Neural progenitor cell (in vitro differentiated cells): ENCODE results near the gene GALNT2. TPM values are rescaled to one million over a fixed set of nuclear protein-coding genes. Genes with fewer than 3 reads are reported as not detected.

ENCODE experiments used
- DNase-seq: peaks from one replicate; pipeline ENCODE4 v3.0.0-alpha.2; 2016; ENCODE audit warnings: low spot score
- H2AFZ ChIP-seq: fragments of 200-600 bp; sonication (generic); replicated peaks from 2 replicates; pipeline ENCODE4 v1.6.1; 2016; ENCODE audit warnings: antibody characterized with exemption
- H3F3A ChIP-seq: fragments of 200-600 bp; sonication (generic); 2 replicates; pipeline ENCODE4 v1.6.1; 2016; ENCODE audit warnings: antibody characterized with exemption, low read depth
- H3K27ac ChIP-seq: fragments of 200-600 bp; sonication (generic); 2 replicates; pipeline ENCODE4 v1.5.1; 2016; ENCODE audit warnings: mild to moderate bottlenecking
- H3K27me3 ChIP-seq: fragments of 200-600 bp; sonication (generic); 2 replicates; pipeline ENCODE4 v1.6.1; 2016; ENCODE audit warnings: mild to moderate bottlenecking, moderate library complexity
- H3K36me3 ChIP-seq: fragments of 200-600 bp; sonication (generic); 2 replicates; pipeline ENCODE4 v1.5.1; 2016
- H3K4me1 ChIP-seq: fragments of 200-600 bp; sonication (generic); 2 replicates; pipeline ENCODE4 v1.6.1; 2016; ENCODE audit warnings: mixed run types
- H3K4me2 ChIP-seq: fragments of 200-600 bp; sonication (generic); 2 replicates; pipeline ENCODE4 v1.6.1; 2016
- H3K4me3 ChIP-seq: fragments of 200-600 bp; sonication (generic); 2 replicates; pipeline ENCODE4 v1.5.1; 2016
- H3K79me2 ChIP-seq: fragments of 200-600 bp; sonication (generic); 2 replicates; pipeline ENCODE4 v1.6.1; 2016; ENCODE audit warnings: low read depth
- H3K9ac ChIP-seq: fragments of 200-600 bp; sonication (generic); 2 replicates; pipeline ENCODE4 v1.6.1; 2016
- H3K9me3 ChIP-seq: fragments of 200-600 bp; sonication (generic); 2 replicates; pipeline ENCODE4 v1.5.1; 2016; ENCODE audit warnings: low read depth
- H4K20me1 ChIP-seq: fragments of 200-600 bp; sonication (generic); 2 replicates; pipeline ENCODE4 v1.6.1; 2016; ENCODE audit warnings: low read depth
- H3K27ac Mint-ChIP-seq: 3 replicates; pipeline ENCODE4 v1.8.0; 2021; ENCODE audit warnings: mixed read lengths
- H3K27me3 Mint-ChIP-seq: 2 replicates; pipeline ENCODE4 v1.8.0; 2022; ENCODE audit warnings: low read depth, mild to moderate bottlenecking, inconsistent platforms, moderate library complexity, mixed read lengths; ENCODE audit not compliant: insufficient read depth
- H3K36me3 Mint-ChIP-seq: 3 replicates; pipeline ENCODE4 v1.8.0; 2021; ENCODE audit warnings: mixed read lengths
- H3K4me1 Mint-ChIP-seq: 3 replicates; pipeline ENCODE4 v1.8.0; 2021; ENCODE audit warnings: mixed read lengths
- H3K4me3 Mint-ChIP-seq: 3 replicates; pipeline ENCODE4 v1.8.0; 2021; ENCODE audit warnings: mild to moderate bottlenecking, moderate library complexity, mixed read lengths
- H3K9me3 Mint-ChIP-seq: 3 replicates; pipeline ENCODE4 v1.8.0; 2020; ENCODE audit warnings: mixed read lengths
- CTCF ChIP-seq: fragments of 200-600 bp; sonication (generic); IDR thresholded peaks from 2 replicates; pipeline ENCODE4 v1.5.1; 2017; ENCODE audit warnings: antibody characterized with exemption, mild to moderate bottlenecking
- EZH2 ChIP-seq: fragments of 200-600 bp; sonication (generic); IDR thresholded peaks from 2 replicates; pipeline ENCODE4 v1.6.1; 2017; ENCODE audit warnings: antibody characterized with exemption, mild to moderate bottlenecking, moderate library complexity
- EZH2phosphoT487 ChIP-seq: fragments of 200-600 bp; sonication (generic); IDR thresholded peaks from 2 replicates; pipeline ENCODE4 v1.6.1; 2017; ENCODE audit warnings: antibody characterized with exemption
- total RNA-seq: library from RNA; depleted of rRNA; stranded (reverse); fragments of >200 nt; gene quantifications from 2 replicates; pipeline ENCODE4 v1.2.3, GENCODE V29; 2015; ENCODE audit warnings: low replicate concordance

The GALNT2 gene
- total RNA-seq, 1 donor from 2014 or later, result 37.6 TPM

DNA sequence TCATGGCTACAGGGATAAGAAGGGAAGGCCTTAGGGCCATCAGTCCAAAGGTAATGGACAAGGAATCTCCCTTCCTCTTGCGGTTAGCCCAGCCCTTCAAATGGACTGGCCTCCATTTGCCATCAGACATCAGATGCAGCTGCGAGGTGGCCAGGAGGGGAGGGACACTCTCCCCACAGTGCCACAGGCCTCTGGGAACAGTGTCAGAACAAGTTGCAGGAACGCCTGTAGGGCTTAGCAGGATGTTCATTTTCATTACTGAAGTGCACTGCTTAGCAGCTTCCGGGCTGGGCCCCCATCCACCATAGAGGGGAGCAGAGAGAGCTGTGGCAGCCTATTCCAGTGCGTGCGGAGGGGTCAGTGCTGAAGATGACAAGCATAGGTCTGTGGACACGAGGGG, 127.5 kb downstream of the GALNT2 start:
- no peak overlapping the region for H3K4me3 ChIP-seq
- peaks cover 23% of the 10 kb centered on the region for H4K20me1 ChIP-seq
- H3K4me1 ChIP-seq, result peaks cover 10% of the 10 kb centered on the region
- H2AFZ ChIP-seq, result no peak overlapping the region
- H3K27ac Mint-ChIP-seq, result peak overlapping the region; percentile 38
- H3K27ac ChIP-seq, result no peak overlapping the region
- DNase-seq, result no peak
- H3K4me2 ChIP-seq, result no peak overlapping the region
- H3K36me3 Mint-ChIP-seq, result peaks cover 4% of the 10 kb centered on the region
- H3K9ac ChIP-seq, result no peak overlapping the region
- peaks cover 3% of the 10 kb centered on the region for H3K27me3 Mint-ChIP-seq
- no peaks in the 10 kb centered on the region for H3F3A ChIP-seq
- H3K9me3 ChIP-seq, result no peaks in the 10 kb centered on the region
- no peaks in the 10 kb centered on the region for H3K79me2 ChIP-seq
- no peak for TF ChIP-seq CTCF
- no peak for TF ChIP-seq EZH2phosphoT487
- TF ChIP-seq EZH2, result no peak
- no peaks in the 10 kb centered on the region for H3K36me3 ChIP-seq
- H3K4me3 Mint-ChIP-seq, result no peak overlapping the region
- no peaks in the 10 kb centered on the region for H3K9me3 Mint-ChIP-seq
- peaks cover 23% of the 10 kb centered on the region for H3K4me1 Mint-ChIP-seq
- no peaks in the 10 kb centered on the region for H3K27me3 ChIP-seq

- no peak for DNase-seq
- Histone ChIP-seq H3K36me3 (no peaks in the 10 kb centered on the region), H3K27me3 (no peaks in the 10 kb centered on the region), H3K4me2 (no peak overlapping the region), H4K20me1 (peaks cover 23% of the 10 kb centered on the region), H3K4me1 (peaks cover 10% of the 10 kb centered on the region), H3K27ac (no peak overlapping the region), H3F3A (no peaks in the 10 kb centered on the region), H2AFZ (no peak overlapping the region), H3K79me2 (no peaks in the 10 kb centered on the region), H3K9ac (no peak overlapping the region), H3K9me3 (no peaks in the 10 kb centered on the region), H3K4me3 (no peak overlapping the region)
- no peaks in the 10 kb centered on the region for H3K9me3 Mint-ChIP-seq
- TF ChIP-seq EZH2phosphoT487, result no peak
- no peak for TF ChIP-seq EZH2
- TF ChIP-seq CTCF, result no peak
- peak overlapping the region; percentile 21 for H3K27ac Mint-ChIP-seq
- H3K36me3 Mint-ChIP-seq, result peaks cover 2% of the 10 kb centered on the region
- peaks cover 23% of the 10 kb centered on the region for H3K4me1 Mint-ChIP-seq
- no peak overlapping the region for H3K4me3 Mint-ChIP-seq
- peaks cover 3% of the 10 kb centered on the region for H3K27me3 Mint-ChIP-seq
Measured at GRCh38 chr1:230195199-230195598, 128.2 kb downstream of the GALNT2 start.

GRCh38 chr1:230196077-230196476, 129.0 kb downstream of the GALNT2 start:
- Mint-ChIP-seq H3K4me3 (peak overlapping the region; percentile 21), H3K9me3 (no peaks in the 10 kb centered on the region), H3K27me3 (peaks cover 3% of the 10 kb centered on the region), H3K36me3 (peaks cover 4% of the 10 kb centered on the region), H3K4me1 (peaks cover 32% of the 10 kb centered on the region), H3K27ac (peak overlapping the region; percentile 22)
- no peak for TF ChIP-seq EZH2
- no peak for TF ChIP-seq CTCF
- TF ChIP-seq EZH2phosphoT487, result no peak
- H3F3A ChIP-seq, result no peaks in the 10 kb centered on the region
- no peak overlapping the region for H2AFZ ChIP-seq
- H3K4me3 ChIP-seq, result no peak overlapping the region
- peaks cover 29% of the 10 kb centered on the region for H4K20me1 ChIP-seq
- no peaks in the 10 kb centered on the region for H3K79me2 ChIP-seq
- H3K27me3 ChIP-seq, result no peaks in the 10 kb centered on the region
- H3K9me3 ChIP-seq, result no peaks in the 10 kb centered on the region
- H3K4me2 ChIP-seq, result no peak overlapping the region
- H3K4me1 ChIP-seq, result peaks cover 16% of the 10 kb centered on the region
- no peaks in the 10 kb centered on the region for H3K36me3 ChIP-seq
- no peak for DNase-seq
- H3K9ac ChIP-seq, result no peak overlapping the region
- H3K27ac ChIP-seq, result no peak overlapping the region
